H9 (cell line): ENCODE measurements around the gene YTHDC1. TPM values are rescaled to one million over a fixed set of nuclear protein-coding genes. Genes with fewer than 3 reads are reported as not detected.

Experiments used
- DNase-seq: peaks from one replicate; pipeline ENCODE4 v3.0.0-alpha.2; 2017
- H2AFZ ChIP-seq: one replicate; pipeline ENCODE4 v1.6.1; 2013; ENCODE audit warnings: mild to moderate bottlenecking, low read length, control low read depth, moderate library complexity
- H2AK5ac ChIP-seq: 2 replicates; pipeline ENCODE4 v1.6.1; 2013; ENCODE audit warnings: low read length, control low read depth, mixed read lengths; ENCODE audit not compliant: insufficient read length
- H2BK120ac ChIP-seq: one replicate; pipeline ENCODE4 v1.6.1; 2013; ENCODE audit warnings: low read depth, mild to moderate bottlenecking, low read length, control low read depth, inconsistent platforms; ENCODE audit not compliant: poor library complexity, severe bottlenecking
- H2BK12ac ChIP-seq: 2 replicates; pipeline ENCODE4 v1.6.1; 2013; ENCODE audit warnings: low read length, control low read depth, mixed read lengths, low read depth; ENCODE audit not compliant: insufficient read length
- H2BK15ac ChIP-seq: 2 replicates; pipeline ENCODE4 v1.6.1; 2013; ENCODE audit warnings: low read depth, low read length, control low read depth
- H2BK20ac ChIP-seq: one replicate; pipeline ENCODE4 v1.6.1; 2013; ENCODE audit warnings: low read depth, mild to moderate bottlenecking, low read length, control low read depth, inconsistent platforms; ENCODE audit not compliant: poor library complexity, severe bottlenecking
- H2BK5ac ChIP-seq: 2 replicates; pipeline ENCODE4 v1.6.1; 2013; ENCODE audit warnings: low read length, control low read depth, mixed read lengths; ENCODE audit not compliant: insufficient read length
- H3K14ac ChIP-seq: 2 replicates; pipeline ENCODE4 v1.6.1; 2013; ENCODE audit warnings: low read length, control low read depth; ENCODE audit not compliant: insufficient read depth
- H3K18ac ChIP-seq: 2 replicates; pipeline ENCODE4 v1.6.1; 2013; ENCODE audit warnings: low read depth, mild to moderate bottlenecking, mixed read lengths, low read length, control low read depth; ENCODE audit not compliant: insufficient read length
- H3K23ac ChIP-seq: 2 replicates; pipeline ENCODE4 v1.6.1; 2013; ENCODE audit warnings: low read length, control low read depth, mixed read lengths, low read depth; ENCODE audit not compliant: insufficient read length
- H3K23me2 ChIP-seq: 2 replicates; pipeline ENCODE4 v1.6.1; 2013; ENCODE audit warnings: low read depth, mild to moderate bottlenecking, mixed read lengths, low read length, control low read depth; ENCODE audit not compliant: insufficient read length, poor library complexity, severe bottlenecking
- H3K27ac ChIP-seq: 2 replicates; pipeline ENCODE4 v1.5.1; 2013; ENCODE audit warnings: low read length, control low read depth, mixed read lengths, low read depth; ENCODE audit not compliant: insufficient read length
- H3K27me3 ChIP-seq: 2 replicates; pipeline ENCODE4 v1.6.1; 2013; ENCODE audit warnings: low read length, control low read depth, inconsistent platforms; ENCODE audit not compliant: insufficient read depth
- H3K4ac ChIP-seq: 2 replicates; pipeline ENCODE4 v1.6.1; 2013; ENCODE audit warnings: low read depth, mild to moderate bottlenecking, control low read depth, inconsistent platforms, low read length, moderate library complexity
- H3K4me1 ChIP-seq: 2 replicates; pipeline ENCODE4 v1.6.1; 2013; ENCODE audit warnings: low read length, control low read depth, inconsistent platforms; ENCODE audit not compliant: insufficient read depth
- H3K4me2 ChIP-seq: 2 replicates; pipeline ENCODE4 v1.6.1; 2013; ENCODE audit warnings: low read length, control low read depth, mixed read lengths; ENCODE audit not compliant: insufficient read length, insufficient read depth
- H3K56ac ChIP-seq: 2 replicates; pipeline ENCODE4 v1.6.1; 2013; ENCODE audit warnings: low read depth, mild to moderate bottlenecking, mixed read lengths, low read length, control low read depth; ENCODE audit not compliant: insufficient read length
- H3K79me1 ChIP-seq: 2 replicates; pipeline ENCODE4 v1.6.1; 2013; ENCODE audit warnings: low read depth, mild to moderate bottlenecking, moderate library complexity, low read length, control low read depth, inconsistent platforms; ENCODE audit not compliant: insufficient read depth, poor library complexity, severe bottlenecking
- H3K79me2 ChIP-seq: 2 replicates; pipeline ENCODE4 v1.6.1; 2013; ENCODE audit warnings: low read length, control low read depth, inconsistent platforms; ENCODE audit not compliant: insufficient read depth
- H3K9ac ChIP-seq: 2 replicates; pipeline ENCODE4 v1.6.1; 2013; ENCODE audit warnings: low read length, control low read depth, mixed read lengths; ENCODE audit not compliant: insufficient read length; ENCODE audit errors: extremely low read depth
- H3K9me3 ChIP-seq: one replicate; pipeline ENCODE4 v1.6.1; 2013; ENCODE audit warnings: low read depth, low read length, inconsistent platforms; ENCODE audit not compliant: control insufficient read depth
- H3T11ph ChIP-seq: one replicate; pipeline ENCODE4 v1.6.1; 2013; ENCODE audit warnings: mild to moderate bottlenecking, low read length, control low read depth, inconsistent platforms
- H4K20me1 ChIP-seq: one replicate; pipeline ENCODE4 v1.6.1; 2013; ENCODE audit not compliant: control insufficient read depth, insufficient read length, insufficient read depth
- H4K5ac ChIP-seq: 2 replicates; pipeline ENCODE4 v1.6.1; 2013; ENCODE audit warnings: low read depth, mild to moderate bottlenecking, mixed read lengths, low read length, control low read depth; ENCODE audit not compliant: insufficient read length
- H4K8ac ChIP-seq: replicated peaks from 2 replicates; pipeline ENCODE4 v1.6.1; 2013; ENCODE audit warnings: low read length, control low read depth, mixed read lengths, low read depth; ENCODE audit not compliant: insufficient read length
- H4K91ac ChIP-seq: 2 replicates; pipeline ENCODE4 v1.6.1; 2013; ENCODE audit warnings: low read depth, mild to moderate bottlenecking, moderate library complexity, mixed read lengths, low read length, control low read depth; ENCODE audit not compliant: insufficient read length
- H3K27ac Mint-ChIP-seq, 3 experiments: 2 replicates in 2 of 3; 3 replicates in 1 of 3; pipeline ENCODE4 v1.8.0; 2020 to 2021; ENCODE audit warnings: mixed read lengths in 3 of 3, mild to moderate bottlenecking in 1 of 3, moderate library complexity in 1 of 3
- H3K27me3 Mint-ChIP-seq: 2 replicates; pipeline ENCODE4 v1.8.0; 2021; ENCODE audit warnings: low read depth, mild to moderate bottlenecking, moderate library complexity, mixed read lengths
- H3K36me3 Mint-ChIP-seq, 3 experiments: 2 replicates in 2 of 3; 3 replicates in 1 of 3; pipeline ENCODE4 v1.8.0; 2020 to 2021; ENCODE audit warnings: low read depth in 3 of 3, mixed read lengths in 3 of 3; ENCODE audit not compliant: insufficient read depth in 1 of 3
- H3K4me1 Mint-ChIP-seq, 2 experiments: 2 replicates each; pipeline ENCODE4 v1.8.0; 2020; ENCODE audit warnings: mixed read lengths in 2 of 2
- H3K4me3 Mint-ChIP-seq, 2 experiments: 2 replicates in 1 of 2; 3 replicates in 1 of 2; pipeline ENCODE4 v1.8.0; 2020 to 2021; ENCODE audit warnings: mild to moderate bottlenecking in 2 of 2, mixed read lengths in 2 of 2, moderate library complexity in 1 of 2
- H3K9me3 Mint-ChIP-seq, 2 experiments: 2 replicates in 1 of 2; 3 replicates in 1 of 2; pipeline ENCODE4 v1.8.0; 2020; ENCODE audit warnings: mild to moderate bottlenecking in 2 of 2, mixed read lengths in 2 of 2, moderate library complexity in 1 of 2
- CTCF ChIP-seq: fragments of 200-600 bp; sonication (generic); conservative IDR thresholded peaks from 3 replicates; pipeline ENCODE4 v1.8.0; 2021; ENCODE audit warnings: antibody characterized with exemption, mild to moderate bottlenecking
- WGBS: extraction: QIAGEN DNeasy Blood & Tissue Kit; methylation state at CpG from one replicate; pipeline ENCODE4 v1.1.7; 2013; ENCODE audit warnings: missing lambda C conversion rate, low lambda C conversion rate, mixed read lengths; ENCODE audit not compliant: insufficient read length; ENCODE audit errors: extremely low coverage; 5-methylcytosine and 5-hydroxymethylcytosine counted together
- total RNA-seq: library from RNA; stranded (reverse); gene quantifications from 2 replicates; pipeline ENCODE4 v1.2.1, GENCODE V29; 2021

YTHDC1 gene
- total RNA-seq, 1 experiment from 2014 or later: 158 TPM

GRCh38 chr4:68337004-68337403, 12.9 kb downstream of the YTHDC1 start:
- H2AFZ ChIP-seq: no peak overlapping the region
- no peak overlapping the region for H2BK20ac ChIP-seq
- H3K14ac ChIP-seq: no peak overlapping the region
- H3K79me2 ChIP-seq: peaks cover 12% of the 10 kb centered on the region; the same call in 1 of the 2 replicates
- no peak overlapping the region for H2BK12ac ChIP-seq
- H3K4me1 ChIP-seq: no peaks in the 10 kb centered on the region; the same call in 1 of the 2 replicates
- H2BK5ac ChIP-seq: no peak overlapping the region
- no peak overlapping the region for H2BK15ac ChIP-seq
- no peak for TF ChIP-seq CTCF
- H3K36me3 Mint-ChIP-seq: peaks cover 38 to 59% (median 58%) of the 10 kb centered on the region in 3 experiments
- no peaks in the 10 kb centered on the region for H3K23me2 ChIP-seq
- WGBS: no CpG with 5 or more reads among the region's 1 CpG
- H3T11ph ChIP-seq: no peak overlapping the region
- no peak overlapping the region for H3K4ac ChIP-seq
- H3K9me3 ChIP-seq: no peaks in the 10 kb centered on the region
- H4K20me1 ChIP-seq: no peaks in the 10 kb centered on the region
- H3K79me1 ChIP-seq: no peaks in the 10 kb centered on the region
- no peak for DNase-seq
- no peak overlapping the region for H3K56ac ChIP-seq
- no peak overlapping the region for H3K27ac ChIP-seq
- H3K27me3 Mint-ChIP-seq: no peaks in the 10 kb centered on the region
- H3K9me3 Mint-ChIP-seq: no peaks in the 10 kb centered on the region
- H3K23ac ChIP-seq: no peak overlapping the region
- peaks cover 18 to 33% of the 10 kb centered on the region in 2 experiments for H3K4me1 Mint-ChIP-seq
- no peak overlapping the region for H3K4me3 Mint-ChIP-seq
- no peak overlapping the region for H4K5ac ChIP-seq
- no peaks in the 10 kb centered on the region for H3K27me3 ChIP-seq
- no peak overlapping the region for H4K91ac ChIP-seq
- H4K8ac ChIP-seq: no peak overlapping the region
- H3K4me2 ChIP-seq: no peak overlapping the region
- peak overlapping the region in 1 of 3 experiments; percentile 48; a peak in 2 of 7 replicates for H3K27ac Mint-ChIP-seq
- H3K18ac ChIP-seq: no peak overlapping the region
- no peak overlapping the region for H2BK120ac ChIP-seq
- no peak overlapping the region for H3K9ac ChIP-seq
- no peak overlapping the region for H2AK5ac ChIP-seq
